Nephron progenitor cell (in vitro differentiated cells): ENCODE results near the gene RPS6KA2.

Source experiments
- DNase-seq: peaks from one replicate; pipeline ENCODE4 v3.0.0; 2021
- H3K27ac Mint-ChIP-seq: 2 replicates; pipeline ENCODE4 v1.8.0; 2021; ENCODE audit warnings: mild to moderate bottlenecking, moderate library complexity, mixed read lengths
- H3K27me3 Mint-ChIP-seq: 2 replicates; pipeline ENCODE4 v1.8.0; 2021; ENCODE audit warnings: mild to moderate bottlenecking, low read depth, mixed read lengths; ENCODE audit not compliant: poor library complexity
- H3K36me3 Mint-ChIP-seq: 2 replicates; pipeline ENCODE4 v1.8.0; 2021; ENCODE audit warnings: low read depth, mixed read lengths
- H3K4me1 Mint-ChIP-seq: 2 replicates; pipeline ENCODE4 v1.8.0; 2021; ENCODE audit warnings: mixed read lengths
- H3K4me3 Mint-ChIP-seq: 2 replicates; pipeline ENCODE4 v1.8.0; 2021; ENCODE audit warnings: mild to moderate bottlenecking, moderate library complexity, mixed read lengths
- H3K9me3 Mint-ChIP-seq: 2 replicates; pipeline ENCODE4 v1.8.0; 2021; ENCODE audit warnings: mild to moderate bottlenecking, moderate library complexity, mixed read lengths
- CTCF ChIP-seq: fragments of 200-600 bp; sonication (generic); IDR thresholded peaks from 2 replicates; pipeline ENCODE4 v1.5.0; 2021; ENCODE audit warnings: antibody characterized with exemption

The RPS6KA2 gene

GRCh38 chr6:166516251-166516884, 110.7 kb downstream of the RPS6KA2 start:
- peaks cover 41% of the 10 kb centered on the region for H3K36me3 Mint-ChIP-seq
- H3K4me1 Mint-ChIP-seq: peaks cover 22% of the 10 kb centered on the region
- peak overlapping the region; percentile 16 for H3K27ac Mint-ChIP-seq
- peaks cover 4% of the 10 kb centered on the region for H3K27me3 Mint-ChIP-seq
- DNase-seq: no peak
- no peak overlapping the region for H3K4me3 Mint-ChIP-seq
- no peak for TF ChIP-seq CTCF
- H3K9me3 Mint-ChIP-seq: peaks cover 27% of the 10 kb centered on the region

- Mint-ChIP-seq H3K36me3 (peaks cover 36% of the 10 kb centered on the region), H3K27me3 (peaks cover 3% of the 10 kb centered on the region), H3K9me3 (peaks cover 22% of the 10 kb centered on the region), H3K4me1 (peaks cover 22% of the 10 kb centered on the region), H3K4me3 (no peak overlapping the region), H3K27ac (peak overlapping the region; percentile 16)
- TF ChIP-seq CTCF: no peak
- no peak for DNase-seq
Observed at GRCh38 chr6:166515072-166515810, 111.8 kb downstream of the RPS6KA2 start.

GRCh38 chr6:166514196-166514595, 112.9 kb downstream of the RPS6KA2 start:
- Mint-ChIP-seq H3K4me3 (no peak overlapping the region), H3K9me3 (peaks cover 20% of the 10 kb centered on the region), H3K27ac (no peak overlapping the region), H3K4me1 (peaks cover 22% of the 10 kb centered on the region), H3K27me3 (peaks cover 3% of the 10 kb centered on the region), H3K36me3 (peaks cover 27% of the 10 kb centered on the region)
- DNase-seq: no peak
- no peak for TF ChIP-seq CTCF

GRCh38 chr6:166512567-166512966, 114.5 kb downstream of the RPS6KA2 start:
- peaks cover 35% of the 10 kb centered on the region for H3K4me1 Mint-ChIP-seq
- no peak overlapping the region for H3K27ac Mint-ChIP-seq
- no peak for DNase-seq
- no peak for TF ChIP-seq CTCF
- no peak overlapping the region for H3K4me3 Mint-ChIP-seq
- peaks cover 7% of the 10 kb centered on the region for H3K9me3 Mint-ChIP-seq
- H3K27me3 Mint-ChIP-seq: no peaks in the 10 kb centered on the region
- H3K36me3 Mint-ChIP-seq: peaks cover 10% of the 10 kb centered on the region

GRCh38 chr6:166511316-166511715, 115.7 kb downstream of the RPS6KA2 start:
- H3K9me3 Mint-ChIP-seq: no peaks in the 10 kb centered on the region
- H3K4me1 Mint-ChIP-seq: peaks cover 36% of the 10 kb centered on the region
- DNase-seq: no peak
- H3K27me3 Mint-ChIP-seq: no peaks in the 10 kb centered on the region
- H3K4me3 Mint-ChIP-seq: no peak overlapping the region
- peaks cover 10% of the 10 kb centered on the region for H3K36me3 Mint-ChIP-seq
- TF ChIP-seq CTCF: no peak
- H3K27ac Mint-ChIP-seq: no peak overlapping the region

- no peak for TF ChIP-seq CTCF
- no peaks in the 10 kb centered on the region for H3K9me3 Mint-ChIP-seq
Observed at GRCh38 chr6:166509193-166509592, 117.9 kb downstream of the RPS6KA2 start.

More at GRCh38 chr6:166509193-166509592, 117.9 kb downstream of the RPS6KA2 start:
- H3K4me1 Mint-ChIP-seq: peaks cover 18% of the 10 kb centered on the region
- H3K27me3 Mint-ChIP-seq: no peaks in the 10 kb centered on the region
- H3K4me3 Mint-ChIP-seq: no peak overlapping the region
- peaks cover 9% of the 10 kb centered on the region for H3K36me3 Mint-ChIP-seq
- DNase-seq: no peak
- no peak overlapping the region for H3K27ac Mint-ChIP-seq
